Measurements from ENCODE around the gene PTMS.

PTMS gene

GRCh38 chr12:6788972-6789924, 23.1 kb downstream of the PTMS start, which contains the start of gene CD4:
TSS of gene CD4 (plus strand) at chr12:6789528. CDS start at chr12:6800139, 10,611 bp downstream.
- DNase-seq (ENCODE audit: low read depth in 2 of 2) = peak; percentile 65 to 81

- DNase-seq (ENCODE audit: low read depth in 2 of 2) = no peak
Observed at GRCh38 chr12:6790496-6791150, 24.5 kb downstream of the PTMS start.

GRCh38 chr12:6791931-6792520, 25.9 kb downstream of the PTMS start:
- no peak for DNase-seq (ENCODE audit: low read depth in 2 of 2)

- DNase-seq (ENCODE audit: low read depth in 2 of 2) = no peak
Observed at GRCh38 chr12:6792522-6793201, 26.5 kb downstream of the PTMS start.

- no peak for DNase-seq (ENCODE audit: low read depth in 2 of 2)
Observed at GRCh38 chr12:6795088-6795487, 28.9 kb downstream of the PTMS start.

GRCh38 chr12:6796576-6796975, 30.4 kb downstream of the PTMS start:
- DNase-seq (ENCODE audit: low read depth in 2 of 2) = no peak

- no peak for DNase-seq (ENCODE audit: low read depth in 2 of 2)
Observed at GRCh38 chr12:6799147-6799546, 33.0 kb downstream of the PTMS start.

- no peak for DNase-seq (ENCODE audit: low read depth in 2 of 2)
Observed at GRCh38 chr12:6807170-6807569, 41.0 kb downstream of the PTMS start.

GRCh38 chr12:6809056-6809455, 42.9 kb downstream of the PTMS start:
- DNase-seq (ENCODE audit: low read depth in 2 of 2) = no peak

GRCh38 chr12:6810758-6811157, 44.6 kb downstream of the PTMS start:
- DNase-seq (ENCODE audit: low read depth in 2 of 2) = no peak

- DNase-seq (ENCODE audit: low read depth in 2 of 2) = no peak
Observed at GRCh38 chr12:6813363-6813762, 47.2 kb downstream of the PTMS start.

- DNase-seq (ENCODE audit: low read depth in 2 of 2) = no peak
Observed at GRCh38 chr12:6816598-6816997, 50.4 kb downstream of the PTMS start.

GRCh38 chr12:6817098-6817497, 50.9 kb downstream of the PTMS start:
- no peak for DNase-seq (ENCODE audit: low read depth in 2 of 2)

GRCh38 chr12:6817662-6818157, 51.5 kb downstream of the PTMS start:
- DNase-seq (ENCODE audit: low read depth in 2 of 2) = no peak

GRCh38 chr12:6818222-6818621, 52.1 kb downstream of the PTMS start:
- no peak for DNase-seq (ENCODE audit: low read depth in 2 of 2)

- no peak for DNase-seq (ENCODE audit: low read depth in 2 of 2)
Observed at GRCh38 chr12:6818645-6819044, 52.5 kb downstream of the PTMS start.

GRCh38 chr12:6819106-6820030, 53.2 kb downstream of the PTMS start:
- DNase-seq (ENCODE audit: low read depth in 2 of 2) = no peak

- DNase-seq (ENCODE audit: low read depth in 2 of 2) = no peak
Observed at GRCh38 chr12:6820166-6820565, 54.0 kb downstream of the PTMS start.
